DMS153 treated with DMSO at 0.1 percent for 48 hours (cell line): ENCODE results near the gene APOBEC3G.
"Not testable (repeated sequence)": the region's sequence is repeated elsewhere in the genome, so short reads cannot be mapped to it uniquely, and the experiment has no call there.

Experiments used
- DNase-seq: peaks from one replicate; lab custom pipeline; 2025; ENCODE audit not compliant: unreplicated experiment; lab: John Stamatoyannopoulos, UW

APOBEC3G gene

DNA sequence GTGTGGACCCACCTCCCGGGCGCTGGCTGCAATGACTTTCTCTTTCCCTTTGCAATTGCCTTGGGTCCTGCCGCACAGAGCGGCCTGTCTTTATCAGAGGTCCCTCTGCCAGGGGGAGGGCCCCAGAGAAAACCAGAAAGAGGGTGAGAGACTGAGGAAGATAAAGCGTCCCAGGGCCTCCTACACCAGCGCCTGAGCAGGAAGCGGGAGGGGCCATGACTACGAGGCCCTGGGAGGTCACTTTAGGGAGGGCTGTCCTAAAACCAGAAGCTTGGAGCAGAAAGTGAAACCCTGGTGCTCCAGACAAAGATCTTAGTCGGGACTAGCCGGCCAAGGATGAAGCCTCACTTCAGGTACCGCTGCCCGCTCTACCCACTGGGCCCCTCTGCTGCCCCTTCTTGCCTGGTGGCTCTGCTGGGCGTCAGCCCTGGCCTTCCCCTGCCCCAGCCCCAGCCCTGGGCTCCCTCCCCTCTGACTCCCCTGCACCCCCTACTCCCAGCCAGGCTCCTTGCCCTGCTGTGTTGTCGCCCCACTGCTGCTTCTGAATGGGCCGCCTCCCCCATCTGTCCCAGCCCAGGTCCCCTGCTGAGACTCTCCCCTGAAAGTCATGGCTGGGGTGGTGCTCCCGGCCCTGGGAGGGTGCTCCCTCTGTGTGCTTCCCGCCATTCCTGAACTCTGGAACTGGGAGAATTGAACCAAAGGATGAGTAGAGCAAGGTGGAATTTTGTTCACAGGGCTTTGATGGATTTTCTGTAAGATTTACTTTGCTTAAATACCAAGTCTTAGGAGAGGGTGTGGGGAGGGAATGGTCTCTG, at the start of gene APOBEC3G:
Gene APOBEC3G, plus strand, starts transcription at position 250 of the 815 bp plus-strand sequence. Its CDS starts 87 bp downstream, at position 337.
- DNase-seq, result not testable (repeated sequence)

DNA sequence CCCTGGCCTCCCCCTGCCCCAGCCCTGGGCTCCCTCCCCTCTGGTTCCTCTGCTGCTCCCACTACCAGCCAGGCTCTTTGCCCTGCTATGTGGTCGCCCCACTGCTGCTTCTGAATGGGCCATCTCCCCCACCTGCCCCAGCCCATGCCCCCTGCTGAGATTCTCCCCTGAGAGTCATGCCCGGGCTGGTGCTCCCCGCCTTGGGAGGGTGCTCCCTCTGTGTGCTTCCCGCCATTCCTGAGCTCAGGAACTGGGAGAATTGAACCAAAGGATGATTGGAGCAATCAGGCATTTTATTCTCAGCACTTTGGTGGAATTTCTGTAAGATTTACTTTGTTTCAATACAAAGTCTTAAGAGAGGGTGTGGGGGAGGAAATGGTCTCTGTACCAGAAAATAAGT, 49.4 kb upstream of the APOBEC3G start:
- DNase-seq, result no peak

DNA sequence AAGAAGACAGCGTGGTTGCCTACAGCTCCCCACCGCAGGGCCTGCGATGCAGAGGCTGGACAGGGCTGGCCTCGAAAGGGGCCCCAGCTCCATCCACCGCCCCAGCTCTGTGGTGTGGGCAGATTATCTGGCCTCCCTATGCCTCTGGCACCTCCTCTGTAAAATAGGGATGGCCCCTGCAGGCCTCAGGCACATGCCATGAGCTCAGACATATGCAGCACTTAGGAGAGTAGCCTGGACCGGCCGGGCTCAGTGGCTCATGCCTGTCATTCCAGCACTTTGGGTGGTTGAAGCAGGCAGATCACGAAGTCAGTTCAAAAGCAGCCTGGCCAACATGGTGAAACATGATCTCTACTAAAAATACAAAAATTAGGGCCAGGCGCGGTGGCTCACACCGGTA, 48.8 kb upstream of the APOBEC3G start:
- no peak for DNase-seq

DNA sequence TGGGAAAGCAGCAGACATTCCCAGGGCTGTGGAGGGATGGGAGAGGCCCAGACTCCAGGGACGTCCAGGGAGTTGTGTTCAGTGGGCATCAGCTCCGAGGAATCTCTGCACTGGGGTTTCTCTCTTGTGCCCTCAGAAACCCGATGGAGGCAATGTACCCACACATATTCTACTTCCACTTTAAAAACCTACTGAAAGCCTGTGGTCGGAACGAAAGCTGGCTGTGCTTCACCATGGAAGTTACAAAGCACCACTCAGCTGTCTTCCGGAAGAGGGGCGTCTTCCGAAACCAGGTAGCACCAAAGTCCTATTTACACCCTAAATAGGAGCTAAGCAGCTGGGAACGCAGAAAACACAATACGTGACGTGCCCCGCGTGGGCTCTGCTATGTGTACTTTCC, 47.8 kb upstream of the APOBEC3G start:
- no peak for DNase-seq

DNA sequence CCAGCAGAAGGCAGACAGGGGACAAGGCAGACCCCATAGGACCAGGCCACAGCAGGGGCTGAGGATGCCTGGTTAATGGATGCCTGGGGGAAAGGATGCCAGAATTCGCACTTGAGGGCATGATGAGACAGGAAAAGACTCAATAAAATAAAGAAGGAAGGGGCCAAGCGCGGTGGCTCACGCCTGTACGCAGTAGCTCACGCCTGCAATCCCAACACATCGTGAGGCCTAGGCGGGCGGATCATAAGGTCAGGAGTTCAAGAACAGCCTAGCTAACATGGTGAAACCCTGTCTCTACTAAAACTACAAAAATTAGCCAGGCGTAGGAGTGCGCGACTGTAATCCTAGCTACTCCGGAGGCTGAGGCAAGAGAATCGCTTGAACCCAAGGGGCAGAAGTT, 46.4 kb upstream of the APOBEC3G start:
- no peak for DNase-seq

DNA sequence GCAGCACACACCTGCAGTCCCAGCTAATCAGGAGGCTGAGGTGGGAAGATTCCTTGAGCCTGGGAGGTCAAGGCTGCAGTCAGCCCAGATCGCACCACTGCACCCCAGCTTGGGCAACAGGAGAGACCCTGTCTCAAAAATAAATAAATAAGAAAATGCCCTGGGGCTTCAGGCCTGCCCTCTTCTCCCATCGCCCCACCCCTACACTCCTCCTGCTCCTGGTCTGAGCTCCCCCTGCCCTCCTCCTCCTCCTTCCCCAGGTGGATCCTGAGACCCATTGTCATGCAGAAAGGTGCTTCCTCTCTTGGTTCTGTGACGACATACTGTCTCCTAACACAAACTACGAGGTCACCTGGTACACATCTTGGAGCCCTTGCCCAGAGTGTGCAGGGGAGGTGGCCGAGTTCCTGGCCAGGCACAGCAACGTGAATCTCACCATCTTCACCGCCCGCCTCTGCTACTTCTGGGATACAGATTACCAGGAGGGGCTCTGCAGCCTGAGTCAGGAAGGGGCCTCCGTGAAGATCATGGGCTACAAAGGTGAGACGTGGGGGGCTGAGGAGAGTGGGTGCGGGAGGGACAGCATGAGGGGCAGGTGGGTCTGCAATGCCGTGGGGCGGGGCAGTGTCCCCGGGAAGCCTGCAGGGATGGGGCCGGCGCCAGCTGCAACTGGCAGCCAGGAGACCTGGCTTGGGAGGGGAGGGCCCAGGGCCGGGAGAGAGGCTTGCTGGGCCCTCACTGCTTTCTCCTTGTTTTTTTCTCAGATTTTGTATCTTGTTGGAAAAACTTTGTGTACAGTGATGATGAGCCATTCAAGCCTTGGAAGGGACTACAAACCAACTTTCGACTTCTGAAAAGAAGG, 45.4 kb upstream of the APOBEC3G start:
- DNase-seq, result not testable (repeated sequence)

DNA sequence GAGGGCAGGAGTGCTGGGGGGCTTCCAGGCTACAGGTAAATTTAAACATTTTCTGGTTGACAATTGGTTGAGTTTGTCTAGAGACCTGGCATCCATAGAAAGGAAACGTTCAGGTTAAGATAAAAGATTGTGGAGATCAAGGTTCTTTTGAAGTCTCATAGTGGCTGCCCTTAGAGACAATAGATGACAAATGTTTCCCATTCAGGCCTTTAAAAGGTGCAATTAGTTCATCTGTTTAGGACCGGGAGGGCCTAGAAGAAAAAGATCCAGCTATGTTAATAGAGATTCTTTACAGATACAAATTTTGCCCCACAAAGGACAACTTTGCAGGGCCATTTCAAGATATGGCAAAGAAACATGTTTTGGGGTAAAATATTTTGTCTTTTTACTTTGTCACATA, 40.0 kb upstream of the APOBEC3G start:
- not testable (repeated sequence) for DNase-seq

DNA sequence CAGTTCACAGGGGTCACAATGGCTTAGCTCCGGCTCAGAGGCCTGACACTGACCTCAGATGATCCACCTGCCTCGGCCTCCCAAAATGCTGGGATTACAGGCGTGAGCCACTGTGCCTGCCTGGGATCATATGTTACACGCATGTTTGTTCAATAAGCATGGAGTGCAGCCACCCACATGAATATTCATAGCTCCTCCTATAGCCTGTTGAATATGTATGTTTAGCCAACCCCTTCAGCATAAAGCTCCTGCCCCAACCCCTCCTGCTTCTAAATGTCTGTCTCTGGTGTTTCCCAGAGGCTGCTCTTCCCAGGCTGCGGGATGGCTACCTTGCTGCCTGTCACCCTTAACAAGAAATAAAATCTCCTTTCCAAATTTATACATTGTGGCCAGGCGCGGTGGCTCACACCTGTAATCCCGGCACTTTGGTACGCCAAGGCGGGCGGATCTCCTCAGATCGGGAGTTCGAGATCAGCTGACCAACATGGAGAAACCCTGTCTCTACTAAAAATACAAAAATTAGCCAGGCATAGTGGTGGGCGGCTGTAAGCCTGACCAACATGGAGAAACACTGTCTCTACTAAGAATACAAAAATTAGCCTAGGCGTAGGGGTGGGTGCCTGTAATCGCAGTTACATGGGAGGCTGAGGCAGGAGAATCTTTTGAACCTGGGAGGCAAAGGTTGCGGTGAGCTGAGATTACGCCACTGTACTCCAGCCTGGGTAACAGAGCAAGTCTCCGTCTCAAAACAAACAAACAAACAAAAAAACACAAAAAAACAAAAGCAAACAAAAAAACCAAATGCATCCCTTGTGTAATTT, 37.6 kb upstream of the APOBEC3G start:
- no peak for DNase-seq

DNA sequence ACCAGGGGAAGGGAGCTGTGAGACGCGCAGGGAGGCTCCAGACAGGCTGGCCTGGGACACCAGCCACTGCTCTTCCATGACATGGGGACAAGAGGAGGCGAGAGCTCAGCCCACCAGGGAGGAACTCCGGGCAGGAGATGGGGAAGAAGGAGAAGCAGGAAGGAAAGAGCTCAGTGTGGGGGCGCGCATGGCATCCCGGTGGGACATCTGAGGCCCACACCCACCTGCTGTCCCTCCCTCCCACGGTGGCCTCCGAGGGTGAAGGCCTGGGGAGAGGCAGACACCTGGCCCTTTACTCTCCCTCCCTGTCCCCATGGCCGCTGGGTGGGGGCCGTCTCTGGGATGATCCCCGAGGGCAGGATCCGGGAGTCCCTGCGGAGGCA, 36.9 kb upstream of the APOBEC3G start:
- DNase-seq, result not testable (repeated sequence)

DNA sequence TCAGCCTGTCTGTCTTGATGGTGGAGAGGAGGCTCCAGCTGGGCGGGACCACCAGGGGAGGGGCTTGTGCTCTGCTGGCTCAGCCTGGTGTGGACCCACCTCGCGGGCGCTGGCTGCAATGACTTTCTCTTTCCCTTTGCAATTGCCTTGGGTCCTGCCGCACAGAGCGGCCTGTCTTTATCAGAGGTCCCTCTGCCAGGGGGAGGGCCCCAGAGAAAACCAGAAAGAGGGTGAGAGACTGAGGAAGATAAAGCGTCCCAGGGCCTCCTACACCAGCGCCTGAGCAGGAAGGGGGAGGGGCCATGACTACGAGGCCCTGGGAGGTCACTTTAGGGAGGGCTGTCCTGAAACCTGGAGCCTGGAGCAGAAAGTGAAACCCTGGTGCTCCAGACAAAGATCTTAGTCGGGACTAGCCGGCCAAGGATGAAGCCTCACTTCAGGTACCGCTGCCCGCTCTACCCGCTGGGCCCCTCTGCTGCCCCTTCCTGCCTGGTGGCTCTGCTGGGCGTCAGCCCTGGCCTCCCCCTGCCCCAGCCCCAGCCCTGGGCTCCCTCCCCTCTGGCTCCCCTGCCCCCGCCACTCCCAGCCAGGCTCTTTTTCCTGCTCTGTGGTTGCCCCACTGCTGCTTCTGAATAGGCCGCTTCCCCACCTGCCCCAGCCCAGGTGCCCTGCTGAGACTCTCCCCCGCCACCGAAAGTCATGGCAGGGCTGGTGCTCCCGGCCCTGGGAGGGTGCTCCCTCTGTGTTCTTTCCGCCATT, 36.4 kb upstream of the APOBEC3G start, which contains the start of gene APOBEC3F:
Gene APOBEC3F, plus strand, starts transcription at position 327 of the 759 bp plus-strand sequence. Its CDS starts 97 bp downstream, at position 424.
- DNase-seq, result not testable (repeated sequence)

DNA sequence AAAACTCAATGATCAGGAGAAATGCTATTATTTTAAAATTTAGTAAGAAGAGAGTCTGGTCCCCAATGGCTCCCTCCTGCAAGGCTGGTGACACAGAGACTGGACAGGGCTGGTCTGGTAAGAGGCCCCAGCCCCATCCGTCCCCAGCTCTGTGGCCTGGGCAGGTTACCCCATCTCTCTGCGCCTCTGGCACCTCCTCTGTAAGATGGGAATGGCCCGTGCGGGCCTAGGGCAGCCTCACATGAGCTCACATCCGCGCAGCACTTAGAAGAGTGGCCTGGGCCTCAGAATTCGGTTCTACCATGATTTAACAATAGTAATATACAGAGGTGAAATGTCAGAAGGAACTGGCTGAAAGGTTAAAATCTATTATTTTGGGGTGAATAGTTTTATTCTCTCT, 35.2 kb upstream of the APOBEC3G start:
- no peak for DNase-seq

DNA sequence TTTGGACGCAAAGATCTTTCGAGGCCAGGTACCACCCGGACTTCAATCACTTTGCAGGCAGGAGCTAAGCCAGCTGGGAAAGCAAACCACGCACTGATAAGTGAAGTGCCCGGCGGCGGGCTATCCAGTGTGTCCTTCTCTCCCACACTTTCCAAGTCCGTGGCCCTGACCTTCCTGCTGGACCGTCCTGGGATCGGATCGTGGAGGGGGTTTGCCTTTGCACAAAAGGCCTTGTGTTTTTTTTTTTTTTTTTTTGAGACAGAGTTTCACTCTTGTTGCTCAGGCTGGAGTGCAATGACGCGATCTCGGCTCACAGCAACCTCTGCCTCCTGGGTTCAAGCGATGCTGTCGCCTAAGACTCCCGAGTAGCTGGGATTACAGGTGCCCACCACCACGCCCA, 34.0 kb upstream of the APOBEC3G start:
- DNase-seq, result not testable (repeated sequence)

DNA sequence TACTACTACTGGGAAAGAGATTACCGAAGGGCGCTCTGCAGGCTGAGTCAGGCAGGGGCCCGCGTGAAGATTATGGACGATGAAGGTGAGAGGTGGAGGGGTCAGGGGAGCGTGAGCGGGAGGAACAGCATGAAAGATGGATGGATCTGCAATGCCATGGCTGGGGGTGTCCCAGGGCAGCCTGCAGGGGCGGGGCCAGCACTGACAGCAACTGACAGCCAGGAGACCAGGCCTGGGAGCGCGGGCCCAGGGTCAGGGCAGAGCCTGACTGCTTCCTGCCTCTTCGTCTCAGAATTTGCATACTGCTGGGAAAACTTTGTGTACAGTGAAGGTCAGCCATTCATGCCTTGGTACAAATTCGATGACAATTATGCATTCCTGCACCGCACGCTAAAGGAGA, 31.9 kb upstream of the APOBEC3G start:
- DNase-seq, result not testable (repeated sequence)

DNA sequence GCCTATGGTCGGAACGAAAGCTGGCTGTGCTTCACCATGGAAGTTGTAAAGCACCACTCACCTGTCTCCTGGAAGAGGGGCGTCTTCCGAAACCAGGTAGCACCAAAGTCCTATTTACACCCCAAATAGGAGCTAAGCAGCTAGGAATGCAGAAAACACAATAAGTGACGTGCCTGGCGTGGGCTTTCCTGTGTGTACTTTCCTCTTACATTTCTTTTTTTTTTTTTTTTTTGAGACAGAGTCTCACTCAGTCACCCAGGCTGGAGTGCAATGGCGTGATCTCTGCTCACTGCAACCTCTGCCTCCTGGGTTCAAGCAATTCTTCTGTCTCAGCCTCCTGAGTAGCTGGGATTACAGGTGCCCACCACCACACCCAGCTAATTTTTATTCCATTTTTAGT, 27.6 kb upstream of the APOBEC3G start:
- not testable (repeated sequence) for DNase-seq

DNA sequence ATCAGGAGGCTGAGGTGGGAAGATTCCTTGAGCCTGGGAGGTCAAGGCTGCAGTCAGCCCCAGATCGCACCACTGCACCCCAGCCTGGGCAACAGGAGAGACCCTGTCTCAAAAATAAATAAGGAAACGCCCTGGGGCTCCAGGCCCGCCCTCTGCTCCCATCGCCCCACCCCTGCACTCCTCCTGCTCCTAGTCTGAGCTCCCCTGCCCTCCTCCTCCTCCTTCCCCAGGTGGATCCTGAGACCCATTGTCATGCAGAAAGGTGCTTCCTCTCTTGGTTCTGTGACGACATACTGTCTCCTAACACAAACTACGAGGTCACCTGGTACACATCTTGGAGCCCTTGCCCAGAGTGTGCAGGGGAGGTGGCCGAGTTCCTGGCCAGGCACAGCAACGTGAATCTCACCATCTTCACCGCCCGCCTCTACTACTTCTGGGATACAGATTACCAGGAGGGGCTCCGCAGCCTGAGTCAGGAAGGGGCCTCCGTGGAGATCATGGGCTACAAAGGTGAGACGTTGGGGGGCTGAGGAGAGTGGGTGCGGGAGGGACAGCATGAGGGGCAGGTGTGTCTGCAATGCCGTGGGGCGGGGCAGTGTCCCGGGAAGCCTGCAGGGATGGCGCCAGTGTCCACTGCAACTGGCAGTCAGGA, 25.1 kb upstream of the APOBEC3G start:
- not testable (repeated sequence) for DNase-seq

DNA sequence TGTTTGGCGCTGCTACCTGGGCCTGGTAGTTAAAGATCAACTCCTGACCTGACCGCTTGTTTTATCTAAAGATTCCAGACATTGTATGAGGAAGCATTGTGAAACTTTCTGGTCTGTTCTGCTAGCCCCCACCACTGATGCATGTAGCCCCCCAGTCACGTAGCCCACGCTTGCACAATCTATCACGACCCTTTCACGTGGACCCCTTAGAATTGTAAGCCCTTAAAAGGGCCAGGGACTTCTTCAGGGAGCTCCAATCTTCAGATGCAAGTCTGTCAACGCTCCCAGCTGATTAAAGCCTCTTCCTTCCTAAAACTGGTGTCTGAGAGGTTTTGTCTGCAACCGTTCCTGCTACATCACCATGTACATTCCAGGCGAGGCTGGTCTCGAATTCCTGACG, 21.4 kb upstream of the APOBEC3G start:
- DNase-seq, result no peak

DNA sequence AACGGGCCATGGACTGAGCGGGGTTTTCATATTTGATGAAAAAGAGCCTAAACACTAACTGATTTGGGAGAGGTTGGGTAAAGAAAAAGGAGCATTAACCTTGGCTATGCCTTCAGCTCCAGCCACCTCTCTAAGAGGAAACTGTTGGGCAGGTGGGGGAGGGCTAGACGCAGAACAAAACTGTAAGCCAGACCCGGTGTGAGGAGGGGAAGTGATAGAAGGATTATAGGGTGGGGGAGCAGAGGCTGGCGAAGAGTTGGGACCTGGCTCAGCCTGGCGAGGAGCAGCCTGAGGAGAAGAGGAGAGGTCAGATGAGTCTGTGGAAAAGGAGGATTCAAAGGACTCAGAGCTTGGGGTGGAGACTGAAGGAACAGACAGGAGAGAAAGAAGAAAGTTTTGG, 15.8 kb upstream of the APOBEC3G start:
- not testable (repeated sequence) for DNase-seq

DNA sequence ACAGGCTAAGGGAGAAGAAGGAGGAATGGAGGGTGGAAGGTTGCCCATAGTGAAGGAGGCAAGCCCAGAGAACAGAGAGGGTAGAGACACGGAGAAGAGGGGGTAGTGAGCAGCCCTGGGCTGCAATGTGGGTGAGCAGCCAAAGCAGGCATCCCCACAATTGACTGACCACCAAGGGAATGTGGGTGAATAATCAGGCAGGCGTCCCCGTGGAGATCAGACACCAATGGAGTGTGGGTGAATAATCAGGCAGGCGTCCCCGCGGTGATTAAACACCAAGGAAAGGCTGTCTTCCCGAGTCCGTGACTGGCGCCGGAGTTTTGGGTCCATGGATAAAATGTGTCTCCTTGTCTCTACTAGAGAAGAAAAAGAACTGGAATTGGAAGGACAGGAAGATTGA, 15.1 kb upstream of the APOBEC3G start:
- DNase-seq, result not testable (repeated sequence)

DNA sequence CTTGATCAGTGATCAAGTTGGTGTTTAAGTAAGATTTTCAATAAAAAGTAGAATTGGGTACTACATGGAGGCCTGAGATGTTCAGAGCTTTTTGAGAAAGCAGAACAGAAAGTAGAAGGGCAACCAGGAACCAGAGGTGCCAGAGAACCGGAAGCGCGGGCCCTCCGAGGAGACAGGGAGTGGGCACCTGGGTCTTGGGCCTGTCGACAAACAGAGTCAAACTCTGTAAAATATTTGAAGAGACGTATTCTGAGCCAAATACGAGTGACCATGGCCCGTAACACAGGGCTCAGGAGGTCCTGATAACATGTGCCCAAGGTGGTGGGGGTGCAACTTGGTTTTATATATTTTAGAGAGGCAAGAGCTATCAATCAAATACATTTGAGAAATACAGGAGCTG, 13.2 kb upstream of the APOBEC3G start:
- not testable (repeated sequence) for DNase-seq
